Epithelial cell of prostate (primary cell): Measurements from ENCODE around the gene POMC.
"Not testable (repeated sequence)": the region's sequence is repeated elsewhere in the genome, so short reads cannot be mapped to it uniquely, and the experiment has no call there.

ENCODE experiments used
- DNase-seq: peaks from one replicate; pipeline ENCODE4 v3.0.0-alpha.2; 2011; ENCODE audit warnings: low read depth, low spot score
- H3K27ac ChIP-seq: fragments of 450-650 bp; 2 replicates; pipeline ENCODE4 v1.5.1; 2017; ENCODE audit warnings: mild to moderate bottlenecking

Gene POMC

GRCh38 chr2:25168256-25169072 is at the start of gene POMC:
TSS of gene POMC (minus strand) at chr2:25168580. CDS start at chr2:25164772, 3,808 bp downstream.
- DNase-seq = no peak

DNA sequence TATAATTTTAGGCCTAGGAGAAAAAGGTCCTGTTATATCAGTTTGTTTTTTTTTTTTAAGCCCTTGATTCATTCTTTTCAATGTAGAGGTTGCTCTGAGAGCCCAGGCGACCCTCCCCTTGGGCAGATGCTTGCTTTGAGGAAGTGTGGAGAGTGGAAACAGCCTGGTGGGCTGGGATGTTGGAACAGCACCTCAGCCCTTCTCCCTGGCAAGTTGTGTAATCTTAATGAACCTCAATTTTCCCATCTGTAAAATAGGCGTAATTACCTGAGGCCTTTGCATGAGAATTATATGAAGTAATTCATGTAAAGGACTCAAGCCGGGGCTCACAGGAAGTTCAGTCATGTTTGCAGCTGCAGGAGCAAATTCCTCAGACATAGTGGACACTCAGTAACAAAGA is 49.7 kb upstream of the POMC start:
- no peak overlapping the region for H3K27ac ChIP-seq
- no peak for DNase-seq

More at GRCh38 chr2:25168256-25169072, at the start of gene POMC:
- no peak within 1 kb of the TSS for H3K27ac ChIP-seq

DNA sequence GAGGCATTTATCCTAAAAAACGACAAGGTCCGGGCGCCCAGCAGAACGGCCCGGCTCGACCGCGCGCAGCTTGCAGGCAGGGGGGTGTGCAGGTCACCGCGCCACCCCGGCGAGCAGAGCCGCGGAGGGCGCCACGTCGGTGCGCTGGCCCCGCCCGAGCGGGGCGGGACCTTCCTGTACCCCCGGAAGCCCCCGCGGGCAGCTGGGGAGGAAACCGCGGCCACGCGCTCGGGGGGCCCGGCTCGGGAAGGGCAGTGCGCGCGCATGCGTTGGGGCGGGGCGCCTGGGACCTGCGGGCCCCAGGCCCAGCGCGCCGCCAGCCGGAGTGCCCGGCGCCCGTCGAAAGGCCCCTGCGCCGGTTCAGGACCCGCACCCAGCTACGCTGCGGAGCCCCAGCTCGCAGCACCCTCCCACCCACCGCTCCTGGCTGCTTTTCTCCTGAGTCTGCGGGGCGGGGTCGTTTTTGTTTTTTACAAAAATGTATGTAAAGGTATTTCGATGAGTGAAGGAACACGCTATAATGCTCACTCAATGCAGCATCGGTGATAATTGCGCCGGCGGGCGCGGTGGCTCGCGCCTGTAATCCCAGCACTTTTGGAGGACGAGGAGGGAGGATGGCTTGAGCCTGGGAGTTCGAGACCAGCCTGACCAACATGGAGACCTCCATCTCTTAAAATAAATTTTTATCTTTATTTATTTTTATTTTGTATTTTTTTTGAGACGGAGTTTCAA is 47.7 kb upstream of the POMC start:
- no peak overlapping the region for H3K27ac ChIP-seq
- no peak for DNase-seq

GRCh38 chr2:25215232-25215631 is 46.9 kb upstream of the POMC start:
- no peak overlapping the region for H3K27ac ChIP-seq
- no peak for DNase-seq

DNA sequence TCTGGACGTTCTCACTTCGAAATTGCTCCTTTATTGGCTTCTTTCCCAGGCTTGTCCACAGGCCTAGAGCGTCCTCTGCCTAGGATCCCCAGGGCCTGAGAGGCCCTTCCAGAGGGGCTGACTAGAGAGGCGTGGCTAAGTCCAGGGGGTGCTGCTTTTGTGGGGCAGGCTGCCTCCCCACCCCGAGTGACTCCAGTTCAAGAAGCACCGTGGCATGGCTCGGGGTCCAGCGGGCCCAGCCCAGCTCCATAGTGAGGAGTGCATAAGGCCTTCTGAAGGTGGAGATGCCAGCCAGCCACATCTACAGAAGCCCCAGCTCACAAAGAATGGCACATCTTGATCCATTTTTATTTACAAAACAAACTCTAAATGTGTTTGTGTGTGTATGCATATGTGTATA is 44.8 kb upstream of the POMC start:
- no peak overlapping the region for H3K27ac ChIP-seq
- DNase-seq = no peak

GRCh38 chr2:25210923-25211322 is 42.5 kb upstream of the POMC start:
- not testable (repeated sequence) for H3K27ac ChIP-seq, DNase-seq

DNA sequence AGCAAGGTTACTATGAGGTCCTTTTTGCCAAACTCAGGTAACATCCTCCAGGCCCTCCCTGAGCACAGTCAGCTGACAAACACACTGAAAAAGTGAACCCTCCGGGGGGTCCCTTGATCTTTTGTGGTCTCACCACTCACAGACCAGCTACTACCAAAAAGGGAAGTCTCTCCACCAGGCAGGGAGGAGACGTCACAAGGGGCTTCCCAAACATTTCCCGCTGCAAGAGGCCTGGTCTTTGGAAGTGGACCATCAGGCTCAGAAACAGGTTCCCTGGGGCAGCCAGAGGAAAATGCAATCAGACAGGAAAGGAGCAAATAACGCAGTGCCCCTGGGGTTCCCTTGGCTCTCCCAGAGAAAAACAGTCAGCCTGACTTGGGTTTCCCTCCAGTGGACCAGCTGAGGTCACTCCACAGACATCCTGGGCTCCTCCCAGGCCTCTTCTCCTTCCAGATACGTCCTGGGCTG is 38.7 kb upstream of the POMC start:
- no peak for DNase-seq
- no peak overlapping the region for H3K27ac ChIP-seq

DNA sequence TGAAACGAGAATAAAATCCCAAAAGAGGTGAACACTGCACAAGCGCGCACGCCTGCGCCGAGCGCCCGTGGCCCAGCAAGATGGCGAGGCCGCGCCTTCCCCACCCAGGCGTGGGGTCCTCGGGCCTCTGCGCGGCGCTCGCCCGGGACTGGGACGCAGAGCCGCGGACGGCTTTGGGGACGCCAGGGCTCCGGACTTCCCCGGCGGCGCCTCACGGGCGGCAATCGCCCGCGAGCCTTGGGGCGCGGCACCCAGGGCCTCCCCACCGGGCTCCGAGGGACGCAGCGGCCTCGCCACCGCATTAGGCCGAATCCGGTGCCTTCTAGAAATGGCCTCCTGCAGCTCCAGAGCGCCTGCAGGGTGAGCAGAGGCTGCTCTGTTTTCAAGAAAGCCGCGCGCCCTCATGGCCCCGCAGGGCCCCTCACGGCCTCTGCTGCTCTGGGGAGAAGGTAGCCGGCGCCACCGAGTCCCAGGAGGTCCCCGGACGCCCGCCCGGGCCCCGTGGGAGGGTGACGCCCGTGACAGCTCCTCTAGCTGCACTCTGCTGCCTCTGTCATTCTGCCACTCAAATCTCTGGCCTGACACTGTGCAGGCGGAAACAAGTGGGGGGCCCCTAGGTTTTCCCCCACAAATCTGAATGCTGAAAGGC is 35.9 kb upstream of the POMC start:
- no peak for DNase-seq
- no peak overlapping the region for H3K27ac ChIP-seq

DNA sequence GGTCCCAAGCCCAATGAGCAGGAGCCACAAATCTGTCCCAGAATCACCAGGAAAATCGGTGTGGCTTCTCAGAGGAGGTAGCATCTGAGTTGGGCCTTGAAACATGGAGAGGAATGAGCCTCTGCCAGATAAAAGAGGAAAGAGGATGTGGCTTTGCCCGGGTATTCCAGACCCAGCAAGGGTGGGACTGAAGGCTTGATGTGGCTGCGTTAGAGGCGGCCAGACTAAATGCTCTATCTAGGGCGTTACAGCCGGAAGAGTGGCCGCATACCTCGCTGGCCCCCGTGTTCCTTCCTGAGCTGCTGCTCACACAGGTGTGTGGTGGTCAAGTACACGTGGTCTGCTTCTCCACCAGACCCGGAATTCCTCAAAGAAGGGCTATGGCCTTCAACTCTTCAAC is 33.9 kb upstream of the POMC start:
- no peak overlapping the region for H3K27ac ChIP-seq
- no peak for DNase-seq

GRCh38 chr2:25201794-25202193 is 33.4 kb upstream of the POMC start:
- DNase-seq = no peak
- H3K27ac ChIP-seq = no peak overlapping the region

DNA sequence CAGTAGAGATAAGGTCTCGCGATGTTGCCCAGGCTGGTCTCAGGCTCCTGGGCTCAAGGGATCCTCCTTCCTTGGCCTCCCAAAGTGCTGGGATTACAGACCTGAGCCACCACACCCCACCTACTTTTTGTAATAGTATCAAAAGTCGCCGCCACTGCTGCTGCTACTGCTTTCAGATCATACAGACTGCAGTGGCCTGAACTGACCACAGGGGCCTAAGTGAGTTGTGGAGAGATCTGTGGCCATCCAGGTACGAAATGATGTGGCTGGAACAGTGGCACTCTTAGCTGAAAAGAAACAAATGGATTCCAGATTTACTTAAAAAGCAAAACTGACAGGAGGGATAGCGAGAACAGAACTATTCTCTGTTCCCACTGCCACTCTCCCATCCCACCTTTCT is 32.9 kb upstream of the POMC start:
- H3K27ac ChIP-seq = no peak overlapping the region
- DNase-seq = no peak

DNA sequence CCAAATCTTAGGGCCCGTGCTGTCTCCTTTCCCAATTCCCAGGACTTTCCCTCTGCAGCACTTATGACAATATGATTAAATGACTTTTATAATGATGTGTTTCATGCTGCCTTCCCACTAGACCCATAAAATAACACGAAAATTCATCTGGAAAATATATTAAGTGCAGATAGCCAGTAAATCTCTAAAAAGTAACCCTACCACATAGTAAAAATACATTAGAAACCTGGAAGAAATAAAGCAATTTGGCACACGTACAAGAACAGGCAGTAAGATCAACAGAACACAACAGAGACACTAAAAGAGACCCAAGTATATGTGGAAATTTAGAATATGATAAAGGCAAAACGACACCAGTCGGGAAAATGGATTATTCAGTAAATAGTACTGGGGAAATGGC is 30.2 kb upstream of the POMC start:
- H3K27ac ChIP-seq = no peak overlapping the region

DNA sequence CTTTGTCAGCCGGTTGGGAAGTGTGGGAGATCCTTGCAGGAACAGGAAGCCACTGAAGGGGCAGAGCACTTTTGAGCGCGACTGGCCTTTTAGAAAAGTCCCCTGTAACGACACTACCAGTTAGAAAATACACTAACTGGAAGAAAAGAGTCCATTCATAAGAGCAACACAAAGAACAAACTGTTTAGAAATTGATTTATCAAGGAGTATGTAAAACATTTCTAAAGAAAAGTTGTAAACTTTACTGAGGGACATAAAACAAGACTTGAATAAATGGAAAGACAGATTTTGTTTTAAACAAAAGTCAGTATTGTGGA is 29.8 kb upstream of the POMC start:
- no peak for DNase-seq
- H3K27ac ChIP-seq = no peak overlapping the region

More for the DNA sequence above, 30.2 kb upstream of the POMC start:
- no peak for DNase-seq

- DNase-seq = no peak
- H3K27ac ChIP-seq = no peak overlapping the region
Observed at GRCh38 chr2:25197336-25198208, 29.2 kb upstream of the POMC start.

GRCh38 chr2:25194576-25195122 is 26.3 kb upstream of the POMC start:
- H3K27ac ChIP-seq = no peak overlapping the region
- DNase-seq = no peak

DNA sequence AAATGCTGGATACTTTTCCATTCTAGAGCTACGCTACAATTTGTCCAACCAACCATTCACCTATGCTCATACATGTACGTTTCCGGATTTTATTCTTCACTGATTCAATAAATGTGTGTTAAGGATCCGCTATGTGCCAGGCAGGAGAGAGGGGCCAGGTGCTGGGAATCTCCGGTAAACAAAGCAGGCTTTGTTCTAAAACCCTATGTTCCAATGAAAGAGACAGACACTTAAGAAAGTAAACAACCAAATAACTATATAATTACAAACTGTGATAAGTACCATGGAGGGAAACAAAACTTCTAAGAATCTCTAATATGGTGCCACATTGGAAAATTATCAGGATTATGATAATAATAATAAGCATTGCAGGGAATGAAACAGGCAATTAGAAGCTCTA is 22.2 kb upstream of the POMC start:
- DNase-seq = no peak
- H3K27ac ChIP-seq = no peak overlapping the region

DNA sequence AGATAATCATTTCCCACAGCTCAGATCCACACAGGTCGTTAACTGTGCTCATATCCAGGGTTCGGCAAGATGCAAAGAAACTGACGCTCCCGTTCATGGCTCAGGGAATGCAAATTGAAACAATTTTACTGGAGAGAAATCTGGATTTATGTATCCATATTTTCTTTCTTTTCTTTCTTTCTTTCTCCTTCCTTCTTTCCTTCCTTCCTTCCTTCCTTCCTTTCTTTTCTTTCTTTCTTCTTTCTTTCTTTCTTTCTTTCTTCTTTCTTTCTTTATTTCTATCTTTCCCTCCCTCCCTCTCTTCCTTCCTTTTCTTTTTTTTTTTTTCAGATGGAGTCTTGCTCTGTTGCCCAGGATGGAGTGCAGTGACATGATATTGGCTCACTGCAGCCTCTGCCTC is 20.0 kb upstream of the POMC start:
- DNase-seq = no peak
- H3K27ac ChIP-seq = no peak overlapping the region

- H3K27ac ChIP-seq = no peak overlapping the region
- DNase-seq = no peak
Observed at GRCh38 chr2:25187729-25188350, 19.5 kb upstream of the POMC start.

DNA sequence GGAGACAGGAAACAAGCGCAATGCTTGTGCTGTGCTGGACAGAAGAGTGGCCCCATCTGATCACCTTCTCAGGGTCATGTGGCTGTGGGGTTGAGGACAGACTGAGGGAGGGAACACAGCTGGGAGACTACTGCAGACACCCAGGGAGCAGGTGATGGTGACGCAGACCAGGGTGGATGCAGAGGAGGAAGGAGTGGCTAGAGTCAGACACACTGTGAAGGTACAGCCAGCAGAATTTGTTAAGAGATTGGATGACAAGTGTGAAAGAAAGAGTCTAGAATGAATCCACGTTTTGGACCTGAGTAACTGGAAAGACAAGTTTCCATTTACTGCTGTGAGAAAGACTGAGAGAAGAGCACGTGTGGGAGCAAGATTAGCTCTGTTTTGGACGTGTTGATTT is 15.9 kb upstream of the POMC start:
- H3K27ac ChIP-seq = peak overlapping the region; percentile 19
- DNase-seq = peak; percentile 79

GRCh38 chr2:25178976-25179375 is 10.6 kb upstream of the POMC start:
- no peak overlapping the region for H3K27ac ChIP-seq
- no peak for DNase-seq
